SK-N-SH (cell line): ENCODE measurements around the gene BMF. TPM values are rescaled to one million over a fixed set of nuclear protein-coding genes. Genes with fewer than 3 reads are reported as not detected.

Experiments used
- CTCF ChIA-PET: fragments of 300-600, 350-600 bp; formaldehyde crosslinking; extraction: SDS; loops from one replicate; lab custom pipeline; 2021; lab: Yijun Ruan, JAX
- POLR2A ChIA-PET: fragments of 350-600 bp; sonication (Branson Sonifier 250); formaldehyde crosslinking; extraction: SDS; loops from one replicate; lab custom pipeline; 2020; ENCODE audit warnings: antibody characterized with exemption, inconsistent platforms; lab: Yijun Ruan, JAX
- DNase-seq: peaks from one replicate; pipeline ENCODE4 v3.0.0; 2012
- H2AFZ ChIP-seq: fragments of 200-600 bp; sonication (generic); 2 replicates; pipeline ENCODE4 v1.8.1; 2016; ENCODE audit warnings: antibody characterized with exemption, mild to moderate bottlenecking, low read depth
- H3F3A ChIP-seq: fragments of 200-600 bp; sonication (generic); replicated peaks from 2 replicates; pipeline ENCODE3; 2016; ENCODE audit warnings: antibody characterized with exemption, mild to moderate bottlenecking; ENCODE audit not compliant: insufficient read depth
- H3K27ac ChIP-seq, 2 experiments: fragments of 200-500 bp in 1 of 2; fragments of 200-600 bp in 1 of 2; sonication (Bioruptor generic) in 1 of 2; sonication (generic), shearing (Covaris generic) in 1 of 2; 2 replicates each; pipeline versions ENCODE4 v1.5.1 to v1.6.1; 2014 to 2016; ENCODE audit warnings: low read depth in 2 of 2, inconsistent platforms in 1 of 2, low read length in 1 of 2, mild to moderate bottlenecking in 1 of 2, mixed read lengths in 1 of 2
- H3K27me3 ChIP-seq: fragments of 200-600 bp; sonication (generic), shearing (Covaris generic); 2 replicates; pipeline ENCODE4 v1.6.1; 2016; ENCODE audit warnings: mixed run types; ENCODE audit not compliant: insufficient read depth
- H3K36me3 ChIP-seq, 2 experiments: fragments of 200-500 bp in 1 of 2; fragments of 200-600 bp in 1 of 2; sonication (Bioruptor generic) in 1 of 2; sonication (generic) in 1 of 2; replicated peaks in 1 of 2; 2 replicates each; pipeline versions ENCODE3 to v1.5.1; 2014 to 2016; ENCODE audit warnings: low read length in 1 of 2, mild to moderate bottlenecking in 1 of 2; ENCODE audit not compliant: insufficient read depth in 2 of 2, control insufficient read depth in 1 of 2
- H3K4me1 ChIP-seq, 2 experiments: fragments of 200-500 bp in 1 of 2; fragments of 200-600 bp in 1 of 2; sonication (Bioruptor generic) in 1 of 2; sonication (generic), shearing (Covaris generic) in 1 of 2; 2 replicates each; pipeline versions ENCODE4 v1.5.1 to v1.6.1; 2014 to 2016; ENCODE audit warnings: low read depth in 1 of 2, low read length in 1 of 2, mixed run types in 1 of 2; ENCODE audit not compliant: insufficient read depth in 2 of 2, control insufficient read depth in 1 of 2
- H3K4me2 ChIP-seq: fragments of 200-600 bp; sonication (generic), shearing (Covaris generic); 2 replicates; pipeline ENCODE4 v1.6.1; 2017; ENCODE audit warnings: mixed run types
- H3K4me3 ChIP-seq, 2 experiments: fragments of 200-500 bp in 1 of 2; fragments of 200-600 bp in 1 of 2; sonication (Bioruptor generic) in 1 of 2; sonication (generic), shearing (Covaris generic) in 1 of 2; 2 replicates each; pipeline versions ENCODE4 v1.5.1 to v1.8.1; 2014 to 2016; ENCODE audit warnings: low read depth in 2 of 2, inconsistent platforms in 1 of 2, low read length in 1 of 2, mild to moderate bottlenecking in 1 of 2, mixed read lengths in 1 of 2, moderate library complexity in 1 of 2
- H3K79me2 ChIP-seq: fragments of 200-600 bp; sonication (generic); 2 replicates; pipeline ENCODE4 v1.8.1; 2017; ENCODE audit warnings: mild to moderate bottlenecking; ENCODE audit not compliant: insufficient read depth
- H3K9ac ChIP-seq: fragments of 200-600 bp; sonication (generic); 2 replicates; pipeline ENCODE4 v1.6.1; 2017; ENCODE audit warnings: mixed run types
- H3K9me2 ChIP-seq: fragments of 200-600 bp; sonication (generic); 2 replicates; pipeline ENCODE4 v1.6.1; 2017; ENCODE audit warnings: mixed run types
- H3K9me3 ChIP-seq: fragments of 200-600 bp; sonication (generic); 2 replicates; pipeline ENCODE4 v1.6.1; 2017; ENCODE audit warnings: mixed run types, mild to moderate bottlenecking, moderate library complexity
- H4K20me1 ChIP-seq: fragments of 200-600 bp; sonication (generic); 2 replicates; pipeline ENCODE4 v1.6.1; 2017; ENCODE audit warnings: mild to moderate bottlenecking, mixed run types; ENCODE audit not compliant: insufficient read depth
- CTCF ChIP-seq: fragments of 200-600 bp; sonication (generic); IDR thresholded peaks from 2 replicates; pipeline ENCODE4 v1.6.1; 2017; ENCODE audit warnings: antibody characterized with exemption, mild to moderate bottlenecking, moderate library complexity
- EZH2phosphoT487 ChIP-seq: fragments of 200-600 bp; sonication (generic); IDR thresholded peaks from 2 replicates; pipeline ENCODE4 v1.6.1; 2017; ENCODE audit warnings: low read depth, mixed run types, mild to moderate bottlenecking, antibody characterized with exemption, moderate library complexity, borderline replicate concordance
- FOXM1 ChIP-seq: IDR thresholded peaks from 2 replicates; pipeline ENCODE4 v1.4.0; 2012; ENCODE audit warnings: low read depth, mild to moderate bottlenecking
- JUND ChIP-seq: IDR thresholded peaks from 2 replicates; pipeline ENCODE4 v1.4.0; 2012
- NRF1 ChIP-seq: IDR thresholded peaks from 2 replicates; pipeline ENCODE4 v1.6.1; 2012; ENCODE audit warnings: low read depth, mild to moderate bottlenecking, low read length
- RCOR1 ChIP-seq: fragments of 150-350 bp; IDR thresholded peaks from 2 replicates; pipeline ENCODE4 v1.6.1; 2017; ENCODE audit warnings: antibody characterized with exemption, low read length
- USF1 ChIP-seq: IDR thresholded peaks from 2 replicates; pipeline ENCODE4 v1.4.0; 2012; ENCODE audit warnings: low read depth, borderline replicate concordance
- USF2 ChIP-seq: fragments of 150-350 bp; IDR thresholded peaks from 2 replicates; pipeline ENCODE4 v1.6.1; 2017; ENCODE audit warnings: antibody characterized with exemption, low read length, low read depth, borderline replicate concordance
- YY1 ChIP-seq: IDR thresholded peaks from 2 replicates; pipeline ENCODE4 v1.4.0; 2012; ENCODE audit warnings: low read depth, mild to moderate bottlenecking
- WGBS: methylation state at CpG from one replicate; pipeline ENCODE4 v1.1.6; 2017; ENCODE audit warnings: low lambda C conversion rate; 5-methylcytosine and 5-hydroxymethylcytosine counted together
- polyA plus RNA-seq, 3 experiments: library from polyadenylated mRNA; depleted of rRNA; stranded (reverse); fragments of >200 nt; gene quantifications; 2 replicates each; pipeline ENCODE4 v1.2.3, GENCODE V29; 2012

Gene BMF
- polyA plus RNA-seq, 1 of the 3 experiments (the other 2 are of a cell fraction), result 0.72 TPM

- H3K79me2 ChIP-seq, result no peaks in the 10 kb centered on the region
- H3F3A ChIP-seq, result peaks cover 1% of the 10 kb centered on the region
- H4K20me1 ChIP-seq, result no peaks in the 10 kb centered on the region
- no peak overlapping the region for H3K4me2 ChIP-seq
- H2AFZ ChIP-seq, result no peak overlapping the region
- no peak overlapping the region for H3K9ac ChIP-seq
- no peaks in the 10 kb centered on the region for H3K36me3 ChIP-seq
- no peak for DNase-seq
- H3K9me2 ChIP-seq, result no peaks in the 10 kb centered on the region
- H3K4me1 ChIP-seq, result peaks cover 0 to 12% of the 10 kb centered on the region in 2 experiments; a peak in 1 of 4 replicates
- no peak overlapping the region for H3K27ac ChIP-seq
- WGBS, result 73% methylated on average over 2 of the region's 2 CpGs
- TF ChIP-seq JUND (no peak), YY1 (no peak), EZH2phosphoT487 (no peak), USF2 (no peak), CTCF (no peak), FOXM1 (no peak), USF1 (no peak)
- TF ChIP-seq, all 33 proteins: peak for 0
- no peak overlapping the region for H3K4me3 ChIP-seq
- CTCF ChIA-PET, result interaction anchor here (0.7 to 2.2 kb wide), 5 partner anchors 13 to 163 kb away, joined by 3 to 8 read pairs (median 3); no protein-coding TSS in a partner anchor
- H3K27me3 ChIP-seq, result peaks cover 22% of the 10 kb centered on the region; the same call in 1 of the 2 replicates
- no peaks in the 10 kb centered on the region for H3K9me3 ChIP-seq
- POLR2A ChIA-PET, result interaction anchor here (0.6 kb wide), 1 partner anchor 54 kb away, joined by 3 read pairs; no protein-coding TSS in a partner anchor
These were observed 3.2 kb upstream of the BMF start for GRCh38 chr15:40111888-40112287.

GRCh38 chr15:40110866-40111550, 2.3 kb upstream of the BMF start:
- Histone ChIP-seq H3K36me3 (no peaks in the 10 kb centered on the region), H3K4me2 (no peak overlapping the region), H3K27me3 (peaks cover 22% of the 10 kb centered on the region; the same call in 1 of the 2 replicates), H2AFZ (no peak overlapping the region), H3K4me1 (peaks cover 0 to 16% of the 10 kb centered on the region in 2 experiments; a peak in 1 of 4 replicates), H3K27ac (no peak overlapping the region), H3K9me3 (no peaks in the 10 kb centered on the region), H3F3A (peaks cover 3% of the 10 kb centered on the region), H3K4me3 (no peak overlapping the region), H4K20me1 (no peaks in the 10 kb centered on the region), H3K79me2 (no peaks in the 10 kb centered on the region), H3K9me2 (no peaks in the 10 kb centered on the region), H3K9ac (no peak overlapping the region)
- TF ChIP-seq RCOR1, result no peak
- no peak for TF ChIP-seq EZH2phosphoT487
- TF ChIP-seq NRF1, result no peak
- 80% methylated on average over 8 of the region's 9 CpGs for WGBS
- no peak for DNase-seq
- ChIA-PET CTCF (interaction anchor here (0.7 to 2.2 kb wide), 4 partner anchors 11 to 163 kb away, joined by 3 to 8 read pairs (median 4); no protein-coding TSS in a partner anchor), POLR2A (interaction anchor here (0.6 kb wide), 1 partner anchor 55 kb away, joined by 3 read pairs; no protein-coding TSS in a partner anchor)
